Ishikawa (cell line): ENCODE data around the gene PLCH1.

Experiments used
- EGR1 ChIP-seq: IDR thresholded peaks from 2 replicates; pipeline ENCODE4 v1.6.1; 2012
- EP300 ChIP-seq: IDR thresholded peaks from 2 replicates; pipeline ENCODE4 v1.6.1; 2012; ENCODE audit warnings: borderline replicate concordance
- RAD21 ChIP-seq: IDR thresholded peaks from 2 replicates; pipeline ENCODE4 v1.6.1; 2012; ENCODE audit warnings: low read depth
- YY1 ChIP-seq: IDR thresholded peaks from 2 replicates; pipeline ENCODE4 v1.6.1; 2012; ENCODE audit warnings: low read depth
- TF ChIP-seq, protein P1 (sequence below): IDR thresholded peaks from 2 replicates; pipeline ENCODE4 v1.6.1; 2012
- TF ChIP-seq, protein P2 (sequence below): IDR thresholded peaks from 2 replicates; pipeline ENCODE4 v1.6.1; 2012; ENCODE audit warnings: low read depth, mild to moderate bottlenecking
- TF ChIP-seq, protein P3 (sequence below): IDR thresholded peaks from 2 replicates; pipeline ENCODE4 v1.6.1; 2012

DNA sequence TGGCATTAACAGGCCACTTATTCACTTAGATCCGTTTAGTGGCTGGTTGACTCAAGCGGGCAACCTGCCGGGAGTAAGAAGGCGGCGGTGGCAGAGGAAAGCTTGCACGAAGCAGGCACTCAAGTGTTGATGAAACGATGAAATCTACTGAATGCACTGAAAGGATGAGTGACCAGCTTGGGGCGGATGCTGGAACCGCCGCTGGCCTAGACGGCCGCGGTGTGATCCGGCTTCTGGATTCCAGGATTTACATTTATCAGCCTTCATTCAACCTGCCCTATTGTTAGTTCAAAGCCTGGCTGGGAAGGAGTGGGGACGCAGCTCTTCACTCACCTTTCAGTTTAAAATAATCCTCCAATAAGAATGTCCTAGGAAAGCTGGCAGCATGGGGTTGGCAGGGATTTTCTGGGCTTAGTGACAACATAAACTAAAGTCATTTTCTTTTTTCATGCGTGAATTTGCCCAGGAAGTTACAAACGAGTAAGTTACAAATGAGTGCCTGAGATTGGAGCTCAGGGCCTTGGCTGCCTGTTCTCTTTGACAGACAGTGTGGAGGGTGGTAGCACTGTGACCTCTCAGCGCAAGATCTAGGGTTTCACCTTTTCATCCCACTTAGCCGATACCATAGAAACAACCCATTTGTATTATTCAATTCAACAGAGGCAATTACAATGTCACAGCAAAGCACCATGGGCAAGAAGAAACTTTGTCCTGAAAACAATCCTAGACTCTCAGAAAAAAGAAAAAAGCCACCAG is 1.1 kb upstream of the PLCH1 start:
- TF ChIP-seq EGR1 (no peak), RAD21 (no peak), EP300 (no peak), YY1 (no peak)
- TF ChIP-seq, protein P1, sequence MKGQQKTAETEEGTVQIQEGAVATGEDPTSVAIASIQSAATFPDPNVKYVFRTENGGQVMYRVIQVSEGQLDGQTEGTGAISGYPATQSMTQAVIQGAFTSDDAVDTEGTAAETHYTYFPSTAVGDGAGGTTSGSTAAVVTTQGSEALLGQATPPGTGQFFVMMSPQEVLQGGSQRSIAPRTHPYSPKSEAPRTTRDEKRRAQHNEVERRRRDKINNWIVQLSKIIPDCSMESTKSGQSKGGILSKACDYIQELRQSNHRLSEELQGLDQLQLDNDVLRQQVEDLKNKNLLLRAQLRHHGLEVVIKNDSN = no peak
- TF ChIP-seq, protein P2, sequence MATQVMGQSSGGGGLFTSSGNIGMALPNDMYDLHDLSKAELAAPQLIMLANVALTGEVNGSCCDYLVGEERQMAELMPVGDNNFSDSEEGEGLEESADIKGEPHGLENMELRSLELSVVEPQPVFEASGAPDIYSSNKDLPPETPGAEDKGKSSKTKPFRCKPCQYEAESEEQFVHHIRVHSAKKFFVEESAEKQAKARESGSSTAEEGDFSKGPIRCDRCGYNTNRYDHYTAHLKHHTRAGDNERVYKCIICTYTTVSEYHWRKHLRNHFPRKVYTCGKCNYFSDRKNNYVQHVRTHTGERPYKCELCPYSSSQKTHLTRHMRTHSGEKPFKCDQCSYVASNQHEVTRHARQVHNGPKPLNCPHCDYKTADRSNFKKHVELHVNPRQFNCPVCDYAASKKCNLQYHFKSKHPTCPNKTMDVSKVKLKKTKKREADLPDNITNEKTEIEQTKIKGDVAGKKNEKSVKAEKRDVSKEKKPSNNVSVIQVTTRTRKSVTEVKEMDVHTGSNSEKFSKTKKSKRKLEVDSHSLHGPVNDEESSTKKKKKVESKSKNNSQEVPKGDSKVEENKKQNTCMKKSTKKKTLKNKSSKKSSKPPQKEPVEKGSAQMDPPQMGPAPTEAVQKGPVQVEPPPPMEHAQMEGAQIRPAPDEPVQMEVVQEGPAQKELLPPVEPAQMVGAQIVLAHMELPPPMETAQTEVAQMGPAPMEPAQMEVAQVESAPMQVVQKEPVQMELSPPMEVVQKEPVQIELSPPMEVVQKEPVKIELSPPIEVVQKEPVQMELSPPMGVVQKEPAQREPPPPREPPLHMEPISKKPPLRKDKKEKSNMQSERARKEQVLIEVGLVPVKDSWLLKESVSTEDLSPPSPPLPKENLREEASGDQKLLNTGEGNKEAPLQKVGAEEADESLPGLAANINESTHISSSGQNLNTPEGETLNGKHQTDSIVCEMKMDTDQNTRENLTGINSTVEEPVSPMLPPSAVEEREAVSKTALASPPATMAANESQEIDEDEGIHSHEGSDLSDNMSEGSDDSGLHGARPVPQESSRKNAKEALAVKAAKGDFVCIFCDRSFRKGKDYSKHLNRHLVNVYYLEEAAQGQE = no peak
- TF ChIP-seq, protein P3, sequence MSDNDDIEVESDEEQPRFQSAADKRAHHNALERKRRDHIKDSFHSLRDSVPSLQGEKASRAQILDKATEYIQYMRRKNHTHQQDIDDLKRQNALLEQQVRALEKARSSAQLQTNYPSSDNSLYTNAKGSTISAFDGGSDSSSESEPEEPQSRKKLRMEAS = no peak
